Nephron (organoid): ENCODE measurements around the gene AASDHPPT.

Experiments
- H3K27ac Mint-ChIP-seq, 3 experiments: 2 replicates each; pipeline ENCODE4 v1.8.0; 2020; ENCODE audit warnings: mixed read lengths in 3 of 3, mild to moderate bottlenecking in 2 of 3, moderate library complexity in 1 of 3
- H3K27me3 Mint-ChIP-seq: 2 replicates; pipeline ENCODE4 v1.8.0; 2021; ENCODE audit warnings: low read depth, mild to moderate bottlenecking, moderate library complexity, mixed read lengths
- H3K36me3 Mint-ChIP-seq: 2 replicates; pipeline ENCODE4 v1.8.0; 2020; ENCODE audit warnings: low read depth, mixed read lengths
- H3K4me1 Mint-ChIP-seq: 2 replicates; pipeline ENCODE4 v1.8.0; 2020; ENCODE audit warnings: mixed read lengths
- H3K4me3 Mint-ChIP-seq, 3 experiments: 2 replicates each; pipeline ENCODE4 v1.8.0; 2020; ENCODE audit warnings: mild to moderate bottlenecking in 3 of 3, mixed read lengths in 3 of 3, moderate library complexity in 2 of 3
- H3K9me3 Mint-ChIP-seq: 2 replicates; pipeline ENCODE4 v1.8.0; 2020; ENCODE audit warnings: mixed read lengths
- TF ChIP-seq, protein P1 (sequence below), 3 experiments: fragments of 200-600 bp; sonication (generic); IDR thresholded peaks; one replicate each; pipeline ENCODE4 v1.5.0; 2021; ENCODE audit warnings: antibody characterized with exemption in 3 of 3; ENCODE audit not compliant: unreplicated experiment in 3 of 3

The AASDHPPT gene, protein sequence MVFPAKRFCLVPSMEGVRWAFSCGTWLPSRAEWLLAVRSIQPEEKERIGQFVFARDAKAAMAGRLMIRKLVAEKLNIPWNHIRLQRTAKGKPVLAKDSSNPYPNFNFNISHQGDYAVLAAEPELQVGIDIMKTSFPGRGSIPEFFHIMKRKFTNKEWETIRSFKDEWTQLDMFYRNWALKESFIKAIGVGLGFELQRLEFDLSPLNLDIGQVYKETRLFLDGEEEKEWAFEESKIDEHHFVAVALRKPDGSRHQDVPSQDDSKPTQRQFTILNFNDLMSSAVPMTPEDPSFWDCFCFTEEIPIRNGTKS

DNA sequence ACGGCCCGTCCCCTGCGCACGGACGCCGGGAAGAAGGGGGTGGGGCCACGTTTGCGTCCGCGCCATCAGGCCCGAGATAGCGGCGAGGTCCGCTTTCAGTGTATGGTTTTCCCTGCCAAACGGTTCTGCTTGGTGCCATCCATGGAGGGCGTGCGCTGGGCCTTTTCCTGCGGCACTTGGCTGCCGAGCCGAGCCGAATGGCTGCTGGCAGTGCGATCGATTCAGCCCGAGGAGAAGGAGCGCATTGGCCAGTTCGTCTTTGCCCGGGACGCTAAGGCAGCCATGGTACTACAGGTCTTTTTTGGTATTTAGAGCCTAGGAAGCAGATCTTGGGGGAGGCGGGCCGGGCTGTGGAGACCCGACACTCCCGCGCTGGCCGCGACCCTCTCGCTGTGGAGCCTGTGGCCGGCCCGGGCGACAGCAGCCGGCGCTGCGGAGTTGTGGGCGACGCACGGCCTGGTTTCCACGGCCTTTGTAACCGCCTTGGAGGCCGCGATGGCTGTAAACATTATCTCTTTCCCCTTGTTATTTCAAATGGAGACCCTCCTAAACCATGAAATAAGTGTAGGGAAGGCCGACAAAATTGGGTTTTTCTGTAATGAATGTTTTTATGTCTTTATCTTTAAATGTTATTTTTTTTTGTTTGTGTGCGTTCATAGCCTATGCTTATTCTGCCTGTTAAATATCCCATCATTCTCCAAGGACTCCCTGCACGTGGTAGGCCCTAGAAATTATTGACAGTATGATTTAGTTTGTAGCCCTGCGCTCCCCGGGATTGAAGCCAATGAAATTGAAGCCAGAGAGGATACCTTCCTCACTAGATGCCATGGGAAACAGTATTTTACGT, at the start of gene AASDHPPT:
AASDHPPT (plus strand) TSS at position 54 of the 847 bp plus-strand sequence; CDS start at position 103, 49 bp downstream.
- H3K4me3 Mint-ChIP-seq = peak within 1 kb of the TSS; percentile 94 to 100 (median 97)
- H3K27me3 Mint-ChIP-seq = no peaks in the 10 kb centered on the region
- peaks cover 27% of the 10 kb centered on the region for H3K36me3 Mint-ChIP-seq
- H3K9me3 Mint-ChIP-seq = no peaks in the 10 kb centered on the region
- H3K27ac Mint-ChIP-seq = peak within 1 kb of the TSS; percentile 96 to 100 (median 98)
- peaks cover 54% of the 10 kb centered on the region for H3K4me1 Mint-ChIP-seq
- TF ChIP-seq, protein P1, sequence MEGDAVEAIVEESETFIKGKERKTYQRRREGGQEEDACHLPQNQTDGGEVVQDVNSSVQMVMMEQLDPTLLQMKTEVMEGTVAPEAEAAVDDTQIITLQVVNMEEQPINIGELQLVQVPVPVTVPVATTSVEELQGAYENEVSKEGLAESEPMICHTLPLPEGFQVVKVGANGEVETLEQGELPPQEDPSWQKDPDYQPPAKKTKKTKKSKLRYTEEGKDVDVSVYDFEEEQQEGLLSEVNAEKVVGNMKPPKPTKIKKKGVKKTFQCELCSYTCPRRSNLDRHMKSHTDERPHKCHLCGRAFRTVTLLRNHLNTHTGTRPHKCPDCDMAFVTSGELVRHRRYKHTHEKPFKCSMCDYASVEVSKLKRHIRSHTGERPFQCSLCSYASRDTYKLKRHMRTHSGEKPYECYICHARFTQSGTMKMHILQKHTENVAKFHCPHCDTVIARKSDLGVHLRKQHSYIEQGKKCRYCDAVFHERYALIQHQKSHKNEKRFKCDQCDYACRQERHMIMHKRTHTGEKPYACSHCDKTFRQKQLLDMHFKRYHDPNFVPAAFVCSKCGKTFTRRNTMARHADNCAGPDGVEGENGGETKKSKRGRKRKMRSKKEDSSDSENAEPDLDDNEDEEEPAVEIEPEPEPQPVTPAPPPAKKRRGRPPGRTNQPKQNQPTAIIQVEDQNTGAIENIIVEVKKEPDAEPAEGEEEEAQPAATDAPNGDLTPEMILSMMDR (IDR thresholded peaks at IDR 0.05; ENCODE audit: unreplicated experiment in 3 of 3) = no peak

DNA sequence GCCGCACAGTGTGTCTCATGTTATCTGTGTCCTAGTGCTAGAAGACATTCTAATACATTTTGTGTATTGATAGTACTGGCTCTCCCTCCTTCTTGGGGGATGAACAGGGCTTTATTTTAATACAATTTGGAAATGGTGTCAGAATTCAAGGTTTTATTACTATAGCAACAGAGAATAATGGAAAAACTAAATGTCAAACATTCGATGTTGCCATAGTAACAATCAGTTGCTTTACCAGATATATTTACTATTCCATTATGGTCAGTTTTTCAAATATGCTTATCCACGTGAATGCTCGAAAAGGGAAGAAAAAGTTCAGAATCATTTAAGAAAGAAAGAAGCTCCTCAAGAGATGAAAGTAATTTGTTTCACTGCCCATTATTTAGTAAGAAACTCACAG, 46.9 kb upstream of the AASDHPPT start:
- Mint-ChIP-seq H3K4me3 (no peak overlapping the region), H3K27me3 (peaks cover 9% of the 10 kb centered on the region), H3K9me3 (no peaks in the 10 kb centered on the region), H3K36me3 (no peaks in the 10 kb centered on the region), H3K27ac (no peak overlapping the region), H3K4me1 (no peaks in the 10 kb centered on the region)
- TF ChIP-seq, protein P1 (IDR thresholded peaks at IDR 0.05; ENCODE audit: unreplicated experiment in 3 of 3) = no peak

DNA sequence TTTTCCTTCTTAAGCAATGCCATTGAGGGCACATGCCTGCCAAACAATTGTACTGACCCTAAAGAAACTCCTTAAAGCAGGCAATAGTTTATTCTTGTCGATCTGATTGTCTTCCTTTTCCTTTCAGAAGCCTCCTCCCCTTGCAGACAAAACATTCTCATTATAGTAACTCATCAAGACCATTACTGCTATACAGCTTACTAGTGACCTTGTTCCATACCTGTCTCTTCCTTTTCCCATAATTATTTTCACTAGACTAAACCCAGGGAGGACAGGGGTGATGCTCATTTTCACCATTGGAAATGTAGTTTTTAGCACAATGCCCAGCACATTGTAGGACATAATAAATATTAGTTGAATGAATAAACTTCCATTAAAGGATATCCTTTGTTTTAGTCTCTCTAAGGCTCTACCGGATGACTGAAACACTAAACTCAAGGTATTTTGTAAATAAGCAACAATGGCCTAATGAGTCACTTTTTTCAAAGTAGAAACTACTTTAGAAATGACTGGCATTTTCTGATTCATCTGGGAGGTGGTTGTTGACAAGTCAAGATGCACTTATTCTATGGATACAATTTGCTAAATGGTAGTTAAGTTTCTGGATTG, 46.2 kb upstream of the AASDHPPT start:
- Mint-ChIP-seq H3K27ac (no peak overlapping the region), H3K4me1 (no peaks in the 10 kb centered on the region), H3K4me3 (no peak overlapping the region), H3K9me3 (no peaks in the 10 kb centered on the region), H3K27me3 (peaks cover 9% of the 10 kb centered on the region), H3K36me3 (no peaks in the 10 kb centered on the region)
- TF ChIP-seq, protein P1 (IDR thresholded peaks at IDR 0.05; ENCODE audit: unreplicated experiment in 3 of 3) = no peak

DNA sequence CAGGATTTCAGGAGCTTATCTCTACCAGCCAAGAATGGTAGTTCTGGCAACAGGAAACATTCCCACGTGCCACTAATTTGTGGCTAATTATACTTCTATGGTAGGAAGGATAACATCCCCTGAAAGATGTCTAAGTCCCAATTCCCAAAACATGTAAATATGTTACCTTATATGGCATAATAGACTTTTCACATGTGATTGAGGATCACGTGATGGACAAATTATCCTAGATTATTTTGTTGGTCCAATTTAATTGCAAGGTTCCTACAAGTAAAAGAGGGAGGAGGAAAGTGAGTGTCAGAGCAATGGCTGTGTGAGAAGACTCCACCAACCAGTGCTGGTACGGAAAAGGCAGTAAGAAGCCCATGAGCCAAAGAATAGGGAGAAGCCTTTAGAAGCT, 45.5 kb upstream of the AASDHPPT start:
- TF ChIP-seq, protein P1 (IDR thresholded peaks at IDR 0.05; ENCODE audit: unreplicated experiment in 3 of 3) = no peak
- H3K9me3 Mint-ChIP-seq = no peaks in the 10 kb centered on the region
- H3K36me3 Mint-ChIP-seq = no peaks in the 10 kb centered on the region
- no peaks in the 10 kb centered on the region for H3K4me1 Mint-ChIP-seq
- no peak overlapping the region for H3K27ac Mint-ChIP-seq
- H3K27me3 Mint-ChIP-seq = peaks cover 9% of the 10 kb centered on the region
- no peak overlapping the region for H3K4me3 Mint-ChIP-seq

DNA sequence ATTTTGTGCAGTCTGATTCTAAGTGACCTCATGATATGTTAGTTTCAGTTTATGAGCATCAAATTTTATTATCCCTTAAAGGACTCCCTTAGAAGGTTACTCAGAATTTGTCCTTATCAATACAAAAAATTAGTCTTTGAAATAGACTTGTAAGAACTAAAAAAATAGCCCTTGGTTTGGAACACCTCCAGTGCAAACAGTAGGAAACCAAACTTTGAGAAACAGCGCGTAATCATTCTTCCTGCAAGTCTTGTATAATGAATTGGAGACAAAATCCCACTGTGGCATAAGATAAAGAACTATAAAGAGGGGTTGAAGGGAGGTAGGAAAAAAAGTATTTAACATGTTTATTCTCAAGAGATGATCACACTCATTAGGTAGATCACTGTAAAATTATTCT, 44.6 kb upstream of the AASDHPPT start:
- peaks cover 9% of the 10 kb centered on the region for H3K27me3 Mint-ChIP-seq
- TF ChIP-seq, protein P1 (IDR thresholded peaks at IDR 0.05; ENCODE audit: unreplicated experiment in 3 of 3) = no peak
- no peaks in the 10 kb centered on the region for H3K36me3 Mint-ChIP-seq
- H3K27ac Mint-ChIP-seq = no peak overlapping the region
- H3K4me3 Mint-ChIP-seq = no peak overlapping the region
- no peaks in the 10 kb centered on the region for H3K4me1 Mint-ChIP-seq
- H3K9me3 Mint-ChIP-seq = no peaks in the 10 kb centered on the region
